HG03025 (cell line): ENCODE results near the gene OR8B2.
"Not testable (repeated sequence)": the region's sequence is repeated elsewhere in the genome, so short reads cannot be mapped to it uniquely, and the experiment has no call there.

Experiments
- ATAC-seq: cut with Tn5 transposase; IDR thresholded peaks from one replicate; pipeline ENCODE4 v1.9.1; 2021; ENCODE audit warnings: mild to moderate bottlenecking, moderate library complexity; ENCODE audit not compliant: unreplicated experiment, low FRiP score

The OR8B2 gene

GRCh38 chr11:124384399-124384798 lies at the start of gene OR8B2:
Gene OR8B2 (minus strand): TSS chr11:124384499. CDS start chr11:124383343, 1,156 bp downstream.
- no peak for ATAC-seq

GRCh38 chr11:124429599-124429998 lies 45.3 kb upstream of the OR8B2 start:
- no peak for ATAC-seq

- no peak for ATAC-seq
Observed at GRCh38 chr11:124424384-124424921, 40.2 kb upstream of the OR8B2 start, which contains the start of gene OR8B4. Gene OR8B4 (minus strand): TSS chr11:124424871. CDS start chr11:124424871, 0 bp downstream.

GRCh38 chr11:124421043-124421442 lies 36.7 kb upstream of the OR8B2 start:
- ATAC-seq = no peak

- ATAC-seq = no peak
Observed at GRCh38 chr11:124415356-124415923, 31.1 kb upstream of the OR8B2 start.

- no peak for ATAC-seq
Observed at GRCh38 chr11:124409906-124410305, 25.6 kb upstream of the OR8B2 start.

- no peak for ATAC-seq
Observed at GRCh38 chr11:124405581-124405980, 21.3 kb upstream of the OR8B2 start.

- not testable (repeated sequence) for ATAC-seq
Observed at GRCh38 chr11:124403186-124403585, 18.9 kb upstream of the OR8B2 start.

GRCh38 chr11:124402326-124402922 lies 18.1 kb upstream of the OR8B2 start:
- ATAC-seq = peak; percentile 75

GRCh38 chr11:124398924-124399323 lies 14.6 kb upstream of the OR8B2 start, which contains the start of gene OR8B3:
Gene OR8B3 (minus strand): TSS chr11:124399024. CDS start chr11:124397351, 1,673 bp downstream.
- no peak for ATAC-seq

GRCh38 chr11:124396847-124397246 lies 12.5 kb upstream of the OR8B2 start:
- ATAC-seq = not testable (repeated sequence)

- ATAC-seq = no peak
Observed at GRCh38 chr11:124394408-124394807, 10.1 kb upstream of the OR8B2 start.

GRCh38 chr11:124382857-124383256 lies 1.4 kb downstream of the OR8B2 start:
- ATAC-seq = not testable (repeated sequence)

GRCh38 chr11:124380585-124380984 lies 3.7 kb downstream of the OR8B2 start:
- no peak for ATAC-seq

GRCh38 chr11:124376280-124376679 lies 8.0 kb downstream of the OR8B2 start:
- ATAC-seq = no peak

- no peak for ATAC-seq
Observed at GRCh38 chr11:124359566-124359965, 24.7 kb downstream of the OR8B2 start.

- ATAC-seq = no peak
Observed at GRCh38 chr11:124346311-124346955, 37.9 kb downstream of the OR8B2 start.

GRCh38 chr11:124344346-124344745 lies 40.0 kb downstream of the OR8B2 start:
- no peak for ATAC-seq

- ATAC-seq = no peak
Observed at GRCh38 chr11:124340142-124340447, 44.2 kb downstream of the OR8B2 start.

GRCh38 chr11:124339396-124340141 lies 44.7 kb downstream of the OR8B2 start:
- no peak for ATAC-seq
